Vagina (tissue), 2 donors: ENCODE measurements around the gene NME5. TPM values are rescaled to one million over a fixed set of nuclear protein-coding genes. Genes with fewer than 3 reads are reported as not detected.

ENCODE experiments used
- DNase-seq, 2 donors: peaks; one replicate each; pipeline ENCODE4 v3.0.0-alpha.2; 2017; ENCODE audit errors: extremely low spot score in 2 of 2
- H3K27ac ChIP-seq: fragments of 200-600 bp; sonication (generic); one replicate; pipeline ENCODE4 v1.5.1; 2019
- H3K27me3 ChIP-seq: fragments of 200-600 bp; sonication (generic); one replicate; pipeline ENCODE4 v1.5.1; 2019
- H3K36me3 ChIP-seq, 2 donors: fragments of 200-600 bp; sonication (generic); one replicate each; pipeline ENCODE4 v1.5.1; 2017 to 2019
- H3K4me1 ChIP-seq: fragments of 200-600 bp; sonication (generic); one replicate; pipeline ENCODE4 v1.5.1; 2019
- H3K4me3 ChIP-seq, 2 donors: fragments of 200-600 bp; sonication (generic); 1 replicate in 1 of 2; 2 replicates in 1 of 2; pipeline ENCODE4 v1.5.1; 2016 to 2019
- H3K9me3 ChIP-seq: fragments of 200-600 bp; sonication (generic); one replicate; pipeline ENCODE4 v1.5.1; 2019
- CTCF ChIP-seq, 3 experiments: fragments of 450-650 bp in 2 of 3; fragments of 200-600 bp in 1 of 3; sonication (generic) in 1 of 3; IDR thresholded peaks; one replicate each; pipeline ENCODE4 v1.5.1; 2017 to 2019; ENCODE audit warnings: antibody characterized with exemption in 3 of 3, mild to moderate bottlenecking in 2 of 3, moderate library complexity in 2 of 3
- POLR2A ChIP-seq, 2 donors: fragments of 450-650 bp; IDR thresholded peaks; one replicate each; pipeline ENCODE4 v1.6.1; 2017; ENCODE audit warnings: antibody characterized with exemption in 2 of 2, mild to moderate bottlenecking in 2 of 2, moderate library complexity in 2 of 2
- POLR2AphosphoS5 ChIP-seq, 2 donors: sonication (generic); formaldehyde crosslinking; IDR thresholded peaks; one replicate each; pipeline ENCODE4 v1.9.0; 2017; ENCODE audit warnings: antibody characterized with exemption in 2 of 2, mild to moderate bottlenecking in 2 of 2, low read depth in 1 of 2; ENCODE audit not compliant: insufficient read depth in 1 of 2
- intact Hi-C: fragments of 100-400 bp; cut with DNase I; formaldehyde crosslinking; loops from one replicate; pipeline ENCODE4 v1.15.1; 2023
- total RNA-seq: library from RNA; depleted of rRNA; stranded (reverse); fragments of >200 nt; gene quantifications from one replicate; pipeline ENCODE4 v1.2.3, GENCODE V29; 2016

NME5 gene
- total RNA-seq, 1 donor from 2014 or later = not detected

DNA sequence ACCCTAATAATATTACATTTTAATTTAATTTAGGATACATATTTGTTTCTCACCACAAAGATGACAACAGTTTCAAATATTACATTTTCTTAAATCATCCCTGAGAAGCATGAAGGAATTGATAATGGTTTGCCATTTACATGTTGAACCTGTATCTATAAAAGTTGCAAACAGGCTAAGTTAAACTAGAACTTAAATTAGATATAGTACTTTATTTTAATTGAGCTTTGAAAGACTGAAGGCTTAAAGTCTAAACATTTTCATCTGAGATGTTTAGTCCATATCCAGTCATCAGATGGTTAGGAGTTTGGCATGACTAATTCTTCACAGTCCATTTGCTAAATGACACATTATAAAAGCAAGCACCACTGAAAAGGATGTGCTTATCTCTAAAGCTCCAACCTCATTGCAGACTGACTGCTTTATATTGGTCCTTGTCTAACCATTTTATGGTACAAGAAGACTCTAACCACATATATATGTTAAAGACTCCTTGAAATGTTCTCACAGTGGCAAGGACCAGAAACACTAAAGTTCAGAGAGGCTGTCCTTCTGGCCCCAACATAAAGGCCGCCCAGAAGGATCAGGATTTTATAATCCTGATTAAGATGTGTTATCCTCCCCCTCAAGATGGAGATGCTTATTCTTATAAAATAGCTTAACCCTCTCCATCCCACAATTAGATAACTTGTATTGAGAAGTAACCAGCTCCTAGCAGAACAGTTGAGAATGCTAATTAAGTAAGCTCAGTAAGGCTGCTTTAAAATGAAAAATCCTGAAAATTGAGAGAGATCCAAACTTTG, 29.6 kb downstream of the NME5 start:
- no peak overlapping the region for H3K27ac ChIP-seq
- H3K9me3 ChIP-seq = no peaks in the 10 kb centered on the region
- TF ChIP-seq POLR2AphosphoS5 (IDR thresholded peaks at IDR 0.05; ENCODE audit: insufficient read depth in 1 of 2, low read depth in 1 of 2) (no peak), POLR2A (IDR thresholded peaks at IDR 0.05) (no peak), CTCF (IDR thresholded peaks at IDR 0.05) (no peak)
- no peaks in the 10 kb centered on the region for H3K27me3 ChIP-seq
- H3K36me3 ChIP-seq = no peaks in the 10 kb centered on the region
- H3K4me1 ChIP-seq = no peaks in the 10 kb centered on the region
- no peak overlapping the region for H3K4me3 ChIP-seq
- no peak for DNase-seq
- intact Hi-C loops = no loop called here

DNA sequence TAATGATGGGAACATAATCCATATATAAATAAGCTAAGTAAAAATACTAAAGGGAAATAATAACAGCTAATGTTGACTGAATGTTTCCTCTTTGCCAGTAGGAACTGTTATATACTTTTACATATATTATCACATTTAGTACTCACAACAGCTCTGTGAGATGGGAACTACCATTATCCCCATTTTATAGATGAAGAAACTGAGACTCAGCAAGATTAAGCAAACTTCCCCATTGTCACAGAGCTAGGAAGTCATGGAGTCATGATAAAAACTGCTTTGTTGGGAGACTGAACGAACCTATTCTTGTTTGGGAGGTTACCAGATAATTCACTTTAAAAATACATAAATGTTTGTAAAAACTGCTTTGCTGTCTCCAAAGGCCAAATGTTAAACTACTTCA, 32.0 kb downstream of the NME5 start:
- Histone ChIP-seq H3K27me3 (no peaks in the 10 kb centered on the region), H3K9me3 (no peaks in the 10 kb centered on the region), H3K4me1 (no peaks in the 10 kb centered on the region), H3K27ac (no peak overlapping the region), H3K36me3 (no peaks in the 10 kb centered on the region), H3K4me3 (no peak overlapping the region)
- intact Hi-C loops = no loop called here
- TF ChIP-seq CTCF (IDR thresholded peaks at IDR 0.05) (no peak), POLR2AphosphoS5 (IDR thresholded peaks at IDR 0.05; ENCODE audit: insufficient read depth in 1 of 2, low read depth in 1 of 2) (no peak), POLR2A (IDR thresholded peaks at IDR 0.05) (no peak)
- no peak for DNase-seq

DNA sequence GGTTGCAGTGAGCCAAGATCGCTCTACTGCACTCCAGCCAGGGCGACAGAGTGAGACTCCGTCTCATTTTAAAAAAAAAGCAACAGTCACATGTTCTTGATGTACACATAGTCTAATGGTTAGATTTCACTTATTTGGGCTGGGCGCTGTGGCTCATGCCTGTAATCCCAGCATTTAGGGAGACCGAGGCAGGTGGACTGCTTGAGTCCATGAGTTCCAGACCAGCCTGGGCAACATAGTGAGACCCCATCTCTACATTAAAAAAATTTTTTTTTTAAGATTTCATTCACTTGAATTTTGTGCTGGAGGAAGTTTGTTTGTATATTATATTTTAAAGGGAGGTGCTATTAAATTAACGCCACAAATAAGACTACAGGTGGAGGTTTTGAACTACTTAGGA, 33.5 kb downstream of the NME5 start:
- Histone ChIP-seq H3K9me3 (no peaks in the 10 kb centered on the region), H3K4me1 (no peaks in the 10 kb centered on the region), H3K36me3 (no peaks in the 10 kb centered on the region), H3K4me3 (no peak overlapping the region), H3K27ac (no peak overlapping the region), H3K27me3 (no peaks in the 10 kb centered on the region)
- no peak for DNase-seq
- intact Hi-C loops = no loop called here
- TF ChIP-seq POLR2AphosphoS5 (IDR thresholded peaks at IDR 0.05; ENCODE audit: insufficient read depth in 1 of 2, low read depth in 1 of 2) = no peak
- TF ChIP-seq CTCF (IDR thresholded peaks at IDR 0.05) = no peak
- no peak for TF ChIP-seq POLR2A (IDR thresholded peaks at IDR 0.05)

DNA sequence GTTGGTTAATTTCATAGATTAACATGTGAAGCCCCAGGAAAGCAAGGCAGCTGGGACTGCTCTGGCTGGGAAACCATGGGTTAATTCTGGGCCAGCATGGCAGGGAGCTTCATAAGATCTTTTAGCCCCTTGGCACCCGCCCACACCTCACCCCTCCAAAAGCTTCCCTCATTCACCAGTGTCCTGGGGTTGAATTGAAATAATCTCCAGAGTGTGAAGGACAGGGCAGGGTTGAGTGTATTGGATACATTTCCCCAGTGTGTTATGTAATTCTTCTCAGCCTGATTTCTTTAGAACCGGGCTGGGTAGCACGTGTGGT, 36.0 kb downstream of the NME5 start:
- H3K4me1 ChIP-seq = no peaks in the 10 kb centered on the region
- H3K9me3 ChIP-seq = no peaks in the 10 kb centered on the region
- no peaks in the 10 kb centered on the region for H3K36me3 ChIP-seq
- no peaks in the 10 kb centered on the region for H3K27me3 ChIP-seq
- intact Hi-C loops = no loop called here
- H3K4me3 ChIP-seq = no peak overlapping the region
- DNase-seq = no peak
- no peak overlapping the region for H3K27ac ChIP-seq
- no peak for TF ChIP-seq CTCF (IDR thresholded peaks at IDR 0.05)
- no peak for TF ChIP-seq POLR2A (IDR thresholded peaks at IDR 0.05)
- TF ChIP-seq POLR2AphosphoS5 (IDR thresholded peaks at IDR 0.05; ENCODE audit: insufficient read depth in 1 of 2, low read depth in 1 of 2) = no peak

DNA sequence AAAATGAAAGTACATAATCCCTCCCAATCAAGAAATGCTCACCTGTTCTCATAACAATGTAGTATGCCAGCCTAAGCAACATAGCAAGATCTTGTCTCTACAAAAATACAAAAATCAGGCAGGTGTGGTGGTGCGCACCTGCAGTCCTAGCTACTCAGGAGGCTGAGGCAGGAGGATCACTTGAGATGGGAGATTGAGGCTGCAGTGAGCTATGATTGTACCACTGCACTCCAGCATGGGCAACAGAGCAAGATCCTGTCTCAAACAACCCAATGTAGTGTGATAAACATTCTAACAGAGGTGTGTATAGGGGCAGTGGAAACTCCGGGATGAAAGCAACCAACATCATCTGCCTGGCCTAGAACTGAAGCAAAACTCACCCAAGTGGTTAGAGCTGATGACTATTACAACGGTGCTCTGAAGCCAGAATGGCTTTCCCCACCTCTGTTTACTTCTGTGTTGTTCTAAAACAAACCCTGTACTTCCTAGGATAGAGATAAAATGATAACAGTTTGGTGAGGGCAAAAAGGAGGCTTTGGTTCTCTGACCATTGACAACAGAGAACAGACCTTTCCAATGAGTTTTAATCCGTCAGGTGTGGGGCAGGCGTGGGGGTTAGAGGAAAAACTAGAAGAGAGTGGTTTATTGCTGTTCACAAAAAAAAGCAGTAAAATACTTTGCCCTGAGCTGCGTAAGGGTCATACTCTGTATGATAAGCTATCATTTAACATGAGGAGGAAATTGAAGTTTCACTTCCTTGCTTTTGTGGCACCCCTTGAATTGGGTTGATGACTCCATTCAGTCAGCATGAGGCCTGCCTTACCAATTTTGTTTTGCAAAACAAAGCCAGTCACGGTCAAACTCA, 36.5 kb downstream of the NME5 start:
- Histone ChIP-seq H3K9me3 (no peaks in the 10 kb centered on the region), H3K36me3 (no peaks in the 10 kb centered on the region), H3K4me1 (no peaks in the 10 kb centered on the region), H3K27me3 (no peaks in the 10 kb centered on the region), H3K27ac (no peak overlapping the region), H3K4me3 (no peak overlapping the region)
- no peak for DNase-seq
- no peak for TF ChIP-seq CTCF (IDR thresholded peaks at IDR 0.05)
- TF ChIP-seq POLR2AphosphoS5 (IDR thresholded peaks at IDR 0.05; ENCODE audit: insufficient read depth in 1 of 2, low read depth in 1 of 2) = no peak
- TF ChIP-seq POLR2A (IDR thresholded peaks at IDR 0.05) = no peak
- intact Hi-C loops = no loop called here
